ENCODE data around the gene HYCC1.

DNA sequence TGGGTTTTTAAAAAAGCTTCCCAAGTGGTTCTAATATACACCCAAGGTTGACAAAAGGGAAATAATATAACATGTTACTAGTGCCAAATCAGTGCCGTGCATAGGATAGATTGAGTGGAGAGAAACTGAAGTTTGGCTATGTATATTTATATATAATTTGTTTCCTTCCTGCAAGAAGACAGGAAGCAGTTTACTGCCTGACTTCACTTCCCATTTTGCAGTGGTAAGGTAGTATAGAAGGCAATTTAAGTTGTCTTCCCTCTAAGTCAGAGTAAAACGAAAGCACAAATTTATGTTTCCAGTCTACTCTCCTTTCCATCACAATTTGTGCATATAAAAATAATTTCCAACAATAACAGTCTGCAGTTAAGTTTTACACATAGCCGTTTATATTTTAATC lies 3.4 kb upstream of the HYCC1 start:
- no peak for TF ChIP-seq CTCF (IDR thresholded peaks at IDR 0.05)
- TF ChIP-seq POLR2A (IDR thresholded peaks at IDR 0.05): no peak
- TF ChIP-seq POLR2AphosphoS5 (IDR thresholded peaks at IDR 0.05): no peak

Data from suprapubic skin (tissue), 4 donors.